HEK293 (cell line): ENCODE data around the gene ULBP1.

Experiments used
- CTCF ChIA-PET: fragments of 350-600 bp; formaldehyde crosslinking; extraction: SDS; loops from one replicate; lab custom pipeline; 2021; ENCODE audit warnings: antibody characterized with exemption; lab: Yijun Ruan, JAX
- POLR2A ChIA-PET: fragments of 300-600 bp; formaldehyde crosslinking; extraction: SDS; loops from one replicate; lab custom pipeline; 2020; ENCODE audit warnings: antibody characterized with exemption, inconsistent platforms; lab: Yijun Ruan, JAX
- H3K27ac ChIP-seq: fragments of 200-500 bp; sonication (Bioruptor generic); 2 replicates; pipeline ENCODE4 v1.5.1; 2014; ENCODE audit warnings: low read depth, low read length, control low read depth, inconsistent platforms; ENCODE audit errors: extremely low read depth
- H3K36me3 ChIP-seq, 2 experiments: fragments of 200-500 bp in 1 of 2; sonication (Bioruptor generic) in 1 of 2; 1 replicate in 1 of 2; 2 replicates in 1 of 2; pipeline ENCODE4 v1.5.1; 2014 to 2017; ENCODE audit warnings: inconsistent platforms in 2 of 2, low read length in 2 of 2; ENCODE audit not compliant: control insufficient read depth in 2 of 2, insufficient read depth in 1 of 2
- H3K4me1 ChIP-seq: fragments of 200-500 bp; sonication (Bioruptor generic); 2 replicates; pipeline ENCODE4 v1.5.1; 2014; ENCODE audit warnings: mild to moderate bottlenecking, low read length, inconsistent platforms; ENCODE audit not compliant: control insufficient read depth, insufficient read depth
- H3K4me3 ChIP-seq: 2 replicates; pipeline ENCODE4 v1.5.1; 2011; ENCODE audit warnings: low read depth, mild to moderate bottlenecking, control low read depth, low read length, moderate library complexity
- H3K9me3 ChIP-seq: fragments of 200-500 bp; sonication (Bioruptor generic); 2 replicates; pipeline ENCODE4 v1.5.1; 2014; ENCODE audit warnings: low read depth, low read length, inconsistent platforms; ENCODE audit not compliant: control insufficient read depth, insufficient read depth
- GLI4 ChIP-seq: fragments of 450-650 bp; formaldehyde crosslinking; IDR thresholded peaks from 2 replicates; pipeline ENCODE4 v1.5.1; 2016; ENCODE audit warnings: missing biosample characterization, missing genetic modification characterization
- REST ChIP-seq: fragments of 450-650 bp; formaldehyde crosslinking; IDR thresholded peaks from 2 replicates; pipeline ENCODE4 v1.5.1; 2016; ENCODE audit warnings: missing biosample characterization, missing genetic modification characterization
- SALL2 ChIP-seq: fragments of 450-650 bp; formaldehyde crosslinking; IDR thresholded peaks from 2 replicates; pipeline ENCODE4 v1.5.0; 2017; ENCODE audit warnings: missing biosample characterization, mild to moderate bottlenecking, missing genetic modification characterization, borderline replicate concordance
- YY2 ChIP-seq: fragments of 450-650 bp; formaldehyde crosslinking; IDR thresholded peaks from 2 replicates; pipeline ENCODE4 v1.5.1; 2016; ENCODE audit warnings: missing biosample characterization, missing genetic modification characterization
- ZBTB7A ChIP-seq: fragments of 450-650 bp; formaldehyde crosslinking; IDR thresholded peaks from 2 replicates; pipeline ENCODE4 v1.5.1; 2016; ENCODE audit warnings: low read depth, missing biosample characterization, missing genetic modification characterization
- ZNF121 ChIP-seq: fragments of 450-650 bp; formaldehyde crosslinking; IDR thresholded peaks from 2 replicates; pipeline ENCODE4 v1.5.1; 2016; ENCODE audit warnings: missing biosample characterization, missing genetic modification characterization
- ZNF133 ChIP-seq: fragments of 450-650 bp; formaldehyde crosslinking; IDR thresholded peaks from 2 replicates; pipeline ENCODE4 v1.5.1; 2016; ENCODE audit warnings: missing biosample characterization, missing genetic modification characterization
- ZNF169 ChIP-seq: fragments of 450-650 bp; formaldehyde crosslinking; IDR thresholded peaks from 2 replicates; pipeline ENCODE4 v1.5.1; 2016; ENCODE audit warnings: missing biosample characterization, missing genetic modification characterization
- ZNF302 ChIP-seq: fragments of 450-650 bp; formaldehyde crosslinking; IDR thresholded peaks from 2 replicates; pipeline ENCODE4 v1.5.1; 2016; ENCODE audit warnings: missing biosample characterization, missing genetic modification characterization, low read depth
- ZNF394 ChIP-seq: fragments of 450-650 bp; formaldehyde crosslinking; IDR thresholded peaks from 2 replicates; pipeline ENCODE4 v1.5.1; 2016; ENCODE audit warnings: missing biosample characterization, missing genetic modification characterization, mild to moderate bottlenecking, moderate library complexity, borderline replicate concordance
- ZNF529 ChIP-seq: fragments of 450-650 bp; formaldehyde crosslinking; IDR thresholded peaks from 2 replicates; pipeline ENCODE4 v1.5.1; 2017; ENCODE audit warnings: missing genetic modification characterization, missing biosample characterization; ENCODE audit not compliant: insufficient replicate concordance
- ZNF596 ChIP-seq: fragments of 450-650 bp; IDR thresholded peaks from 2 replicates; pipeline ENCODE4 v1.5.0; 2018; ENCODE audit warnings: missing biosample characterization, mild to moderate bottlenecking, missing genetic modification characterization, moderate library complexity
- ZSCAN16 ChIP-seq: fragments of 450-650 bp; formaldehyde crosslinking; IDR thresholded peaks from 2 replicates; pipeline ENCODE4 v1.5.1; 2016; ENCODE audit warnings: missing biosample characterization, missing genetic modification characterization
- TF ChIP-seq, protein P1 (sequence below): fragments of 450-650 bp; formaldehyde crosslinking; IDR thresholded peaks from 2 replicates; pipeline ENCODE4 v1.5.1; 2016; ENCODE audit warnings: missing biosample characterization, missing genetic modification characterization, borderline replicate concordance
- TF ChIP-seq, protein P2 (sequence below): fragments of 450-650 bp; formaldehyde crosslinking; IDR thresholded peaks from 2 replicates; pipeline ENCODE4 v1.5.1; 2016; ENCODE audit warnings: missing biosample characterization, missing genetic modification characterization
- TF ChIP-seq, protein P3 (sequence below): fragments of 450-650 bp; formaldehyde crosslinking; IDR thresholded peaks from 2 replicates; pipeline ENCODE4 v1.5.1; 2016; ENCODE audit warnings: missing biosample characterization, missing genetic modification characterization
- TF ChIP-seq, protein P4 (sequence below): IDR thresholded peaks from 2 replicates; pipeline ENCODE4 v1.6.1; 2011; ENCODE audit warnings: mild to moderate bottlenecking, low read depth, low read length, borderline replicate concordance

ULBP1 gene

DNA sequence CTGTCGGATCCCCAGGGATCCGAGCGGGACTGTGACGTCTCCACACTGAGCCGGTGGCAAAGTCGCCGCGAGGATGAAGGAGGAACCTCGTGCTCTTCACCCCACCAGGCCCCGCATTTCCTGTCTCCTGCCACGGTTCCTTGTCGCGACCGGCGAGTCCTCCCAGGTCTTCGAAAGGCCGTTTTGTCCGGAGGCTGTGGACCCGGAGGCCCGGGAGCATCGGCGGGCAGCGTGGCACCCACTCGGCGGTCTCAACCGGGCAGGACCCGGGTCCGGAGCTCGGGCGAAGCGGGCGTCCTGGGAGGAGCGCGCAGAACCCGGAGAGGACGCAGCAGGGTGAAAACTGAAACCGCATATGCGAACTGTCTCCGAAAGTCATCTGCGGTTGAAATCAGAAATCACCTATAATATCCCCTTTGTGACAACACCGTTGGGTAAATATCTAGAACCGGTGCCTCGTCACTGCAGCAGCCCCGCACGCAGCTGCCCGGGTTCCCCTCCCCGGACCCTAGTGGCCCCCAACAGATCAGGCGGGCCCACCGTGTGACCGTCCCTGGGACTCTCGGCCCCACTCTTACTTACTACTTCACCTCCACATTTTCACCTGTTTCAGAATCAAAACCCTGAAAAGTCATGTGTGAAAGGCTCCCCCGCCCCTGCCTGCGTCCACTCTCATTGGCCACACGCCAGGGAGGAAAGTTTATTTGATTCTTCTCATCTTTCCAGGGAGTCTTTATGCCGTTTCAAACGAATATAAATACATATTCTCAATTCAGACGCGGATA, 25.0 kb upstream of the ULBP1 start:
- Histone ChIP-seq H3K9me3 (no peaks in the 10 kb centered on the region), H3K36me3 (no peaks in the 10 kb centered on the region), H3K4me1 (no peaks in the 10 kb centered on the region), H3K4me3 (no peak overlapping the region), H3K27ac (no peak overlapping the region)
- CTCF ChIA-PET: no interaction called here
- TF ChIP-seq GLI4 (no peak), YY2 (tag by site-specific recombination) (no peak), ZNF529 (tag by site-specific recombination) (no peak), SALL2 (tag by site-specific recombination) (no peak), ZNF169 (tag by site-specific recombination) (no peak), ZNF121 (no peak)
- TF ChIP-seq, protein P1, sequence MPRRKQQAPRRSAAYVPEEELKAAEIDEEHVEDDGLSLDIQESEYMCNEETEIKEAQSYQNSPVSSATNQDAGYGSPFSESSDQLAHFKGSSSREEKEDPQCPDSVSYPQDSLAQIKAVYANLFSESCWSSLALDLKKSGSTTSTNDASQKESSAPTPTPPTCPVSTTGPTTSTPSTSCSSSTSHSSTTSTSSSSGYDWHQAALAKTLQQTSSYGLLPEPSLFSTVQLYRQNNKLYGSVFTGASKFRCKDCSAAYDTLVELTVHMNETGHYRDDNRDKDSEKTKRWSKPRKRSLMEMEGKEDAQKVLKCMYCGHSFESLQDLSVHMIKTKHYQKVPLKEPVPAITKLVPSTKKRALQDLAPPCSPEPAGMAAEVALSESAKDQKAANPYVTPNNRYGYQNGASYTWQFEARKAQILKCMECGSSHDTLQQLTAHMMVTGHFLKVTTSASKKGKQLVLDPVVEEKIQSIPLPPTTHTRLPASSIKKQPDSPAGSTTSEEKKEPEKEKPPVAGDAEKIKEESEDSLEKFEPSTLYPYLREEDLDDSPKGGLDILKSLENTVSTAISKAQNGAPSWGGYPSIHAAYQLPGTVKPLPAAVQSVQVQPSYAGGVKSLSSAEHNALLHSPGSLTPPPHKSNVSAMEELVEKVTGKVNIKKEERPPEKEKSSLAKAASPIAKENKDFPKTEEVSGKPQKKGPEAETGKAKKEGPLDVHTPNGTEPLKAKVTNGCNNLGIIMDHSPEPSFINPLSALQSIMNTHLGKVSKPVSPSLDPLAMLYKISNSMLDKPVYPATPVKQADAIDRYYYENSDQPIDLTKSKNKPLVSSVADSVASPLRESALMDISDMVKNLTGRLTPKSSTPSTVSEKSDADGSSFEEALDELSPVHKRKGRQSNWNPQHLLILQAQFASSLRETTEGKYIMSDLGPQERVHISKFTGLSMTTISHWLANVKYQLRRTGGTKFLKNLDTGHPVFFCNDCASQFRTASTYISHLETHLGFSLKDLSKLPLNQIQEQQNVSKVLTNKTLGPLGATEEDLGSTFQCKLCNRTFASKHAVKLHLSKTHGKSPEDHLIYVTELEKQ (tag by site-specific recombination): no peak
- TF ChIP-seq, protein P2, sequence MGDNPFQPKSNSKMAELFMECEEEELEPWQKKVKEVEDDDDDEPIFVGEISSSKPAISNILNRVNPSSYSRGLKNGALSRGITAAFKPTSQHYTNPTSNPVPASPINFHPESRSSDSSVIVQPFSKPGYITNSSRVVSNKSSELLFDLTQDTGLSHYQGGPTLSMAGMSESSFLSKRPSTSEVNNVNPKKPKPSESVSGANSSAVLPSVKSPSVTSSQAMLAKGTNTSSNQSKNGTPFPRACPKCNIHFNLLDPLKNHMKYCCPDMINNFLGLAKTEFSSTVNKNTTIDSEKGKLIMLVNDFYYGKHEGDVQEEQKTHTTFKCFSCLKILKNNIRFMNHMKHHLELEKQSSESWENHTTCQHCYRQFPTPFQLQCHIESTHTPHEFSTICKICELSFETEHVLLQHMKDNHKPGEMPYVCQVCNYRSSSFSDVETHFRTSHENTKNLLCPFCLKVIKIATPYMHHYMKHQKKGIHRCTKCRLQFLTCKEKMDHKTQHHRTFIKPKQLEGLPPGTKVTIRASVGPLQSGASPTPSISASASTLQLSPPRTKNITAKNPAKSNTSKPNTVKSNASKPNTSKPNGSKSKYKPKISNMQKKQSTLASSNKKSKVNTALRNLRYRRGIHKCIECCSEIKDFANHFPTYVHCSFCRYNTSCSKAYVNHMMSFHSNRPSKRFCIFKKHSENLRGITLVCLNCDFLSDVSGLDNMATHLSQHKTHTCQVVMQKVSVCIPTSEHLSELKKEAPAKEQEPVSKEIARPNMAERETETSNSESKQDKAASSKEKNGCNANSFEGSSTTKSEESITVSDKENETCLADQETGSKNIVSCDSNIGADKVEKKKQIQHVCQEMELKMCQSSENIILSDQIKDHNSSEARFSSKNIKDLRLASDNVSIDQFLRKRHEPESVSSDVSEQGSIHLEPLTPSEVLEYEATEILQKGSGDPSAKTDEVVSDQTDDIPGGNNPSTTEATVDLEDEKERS (tag by site-specific recombination): no peak
- TF ChIP-seq, protein P3, sequence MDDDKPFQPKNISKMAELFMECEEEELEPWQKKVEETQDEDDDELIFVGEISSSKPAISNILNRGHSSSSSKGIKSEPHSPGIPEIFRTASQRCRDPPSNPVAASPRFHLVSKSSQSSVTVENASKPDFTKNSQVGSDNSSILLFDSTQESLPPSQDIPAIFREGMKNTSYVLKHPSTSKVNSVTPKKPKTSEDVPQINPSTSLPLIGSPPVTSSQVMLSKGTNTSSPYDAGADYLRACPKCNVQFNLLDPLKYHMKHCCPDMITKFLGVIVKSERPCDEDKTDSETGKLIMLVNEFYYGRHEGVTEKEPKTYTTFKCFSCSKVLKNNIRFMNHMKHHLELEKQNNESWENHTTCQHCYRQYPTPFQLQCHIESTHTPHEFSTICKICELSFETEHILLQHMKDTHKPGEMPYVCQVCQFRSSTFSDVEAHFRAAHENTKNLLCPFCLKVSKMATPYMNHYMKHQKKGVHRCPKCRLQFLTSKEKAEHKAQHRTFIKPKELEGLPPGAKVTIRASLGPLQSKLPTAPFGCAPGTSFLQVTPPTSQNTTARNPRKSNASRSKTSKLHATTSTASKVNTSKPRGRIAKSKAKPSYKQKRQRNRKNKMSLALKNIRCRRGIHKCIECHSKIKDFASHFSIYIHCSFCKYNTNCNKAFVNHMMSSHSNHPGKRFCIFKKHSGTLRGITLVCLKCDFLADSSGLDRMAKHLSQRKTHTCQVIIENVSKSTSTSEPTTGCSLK: no peak
- POLR2A ChIA-PET: no interaction called here

GRCh38 chr6:149939356-149939648, 24.4 kb upstream of the ULBP1 start:
- Histone ChIP-seq H3K36me3 (no peaks in the 10 kb centered on the region), H3K4me1 (no peaks in the 10 kb centered on the region), H3K9me3 (no peaks in the 10 kb centered on the region), H3K27ac (no peak overlapping the region), H3K4me3 (no peak overlapping the region)
- ChIA-PET POLR2A (no interaction called here), CTCF (interaction anchor here (0.6 kb wide), 1 partner anchor 879 kb away, joined by 6 read pairs; no protein-coding TSS in a partner anchor)
- TF ChIP-seq ZNF133 (tag by site-specific recombination): no peak
- TF ChIP-seq ZNF596 (tag by site-specific recombination): no peak
- no peak for TF ChIP-seq ZBTB7A (tag by site-specific recombination)
- TF ChIP-seq ZSCAN16 (tag by site-specific recombination): no peak
- TF ChIP-seq, protein P4, sequence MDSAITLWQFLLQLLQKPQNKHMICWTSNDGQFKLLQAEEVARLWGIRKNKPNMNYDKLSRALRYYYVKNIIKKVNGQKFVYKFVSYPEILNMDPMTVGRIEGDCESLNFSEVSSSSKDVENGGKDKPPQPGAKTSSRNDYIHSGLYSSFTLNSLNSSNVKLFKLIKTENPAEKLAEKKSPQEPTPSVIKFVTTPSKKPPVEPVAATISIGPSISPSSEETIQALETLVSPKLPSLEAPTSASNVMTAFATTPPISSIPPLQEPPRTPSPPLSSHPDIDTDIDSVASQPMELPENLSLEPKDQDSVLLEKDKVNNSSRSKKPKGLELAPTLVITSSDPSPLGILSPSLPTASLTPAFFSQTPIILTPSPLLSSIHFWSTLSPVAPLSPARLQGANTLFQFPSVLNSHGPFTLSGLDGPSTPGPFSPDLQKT: no peak
- TF ChIP-seq ZNF302 (tag by site-specific recombination): no peak
- TF ChIP-seq REST (tag by site-specific recombination): no peak
- TF ChIP-seq ZNF394: no peak
